ENCODE measurements around the gene PYROXD2. TPM values are rescaled to one million over a fixed set of nuclear protein-coding genes. Genes with fewer than 3 reads are reported as not detected.

The PYROXD2 gene
- total and polyA plus RNA-seq, 10 of the 15 experiments (the other 5 are each of a cell fraction or from before 2014, with no cell fraction given), result 4.8 to 15.8 (median 11.1) TPM

- TF ChIP-seq ZBTB11 (CRISPR knock-in tag; IDR thresholded peaks at IDR 0.05) (no peak), ETV6 (conservative IDR thresholded peaks at IDR 0.05 in 1 of 2, IDR thresholded peaks at IDR 0.05 in 1 of 2; ENCODE audit: borderline replicate concordance in 1 of 2, low read depth in 1 of 2) (no peak), GATAD2B (conservative IDR thresholded peaks at IDR 0.05; ENCODE audit: low read depth) (no peak), ZNF217 (IDR thresholded peaks at IDR 0.05) (no peak), NR2F1 (conservative IDR thresholded peaks at IDR 0.05) (no peak), SUPT20H (IDR thresholded peaks at IDR 0.05; ENCODE audit: borderline replicate concordance, control insufficient read depth, low read depth, low read length) (no peak), HDGF (IDR thresholded peaks at IDR 0.05) (no peak), LARP7 (IDR thresholded peaks at IDR 0.05) (no peak), ATF7 (IDR thresholded peaks at IDR 0.05; ENCODE audit: low read depth) (no peak), TARDBP (IDR thresholded peaks at IDR 0.05; ENCODE audit: borderline replicate concordance) (no peak)
Measured at GRCh38 chr10:98373260-98374040, 41.5 kb downstream of the PYROXD2 start (continued).

Data from GM12878 (cell line).